Liver (tissue), 9 donors: ENCODE results near the gene NOS1. TPM values are rescaled to one million over a fixed set of nuclear protein-coding genes. Genes with fewer than 3 reads are reported as not detected.

ENCODE experiments used
- DNase-seq: peaks from one replicate; pipeline ENCODE4 v3.0.0-alpha.2; 2017; ENCODE audit warnings: low spot score
- H3K27ac ChIP-seq, 2 donors: one replicate each; pipeline ENCODE4 v1.7.0; 2013; ENCODE audit warnings: inconsistent platforms in 2 of 2, low read length in 2 of 2, control low read depth in 1 of 2, low read depth in 1 of 2, mild to moderate bottlenecking in 1 of 2
- H3K27me3 ChIP-seq, 4 donors: one replicate each; pipeline versions ENCODE4 v1.6.1 to v1.7.0; 2013; ENCODE audit warnings: low read length in 3 of 4, inconsistent platforms in 1 of 4, mild to moderate bottlenecking in 1 of 4, moderate library complexity in 1 of 4; ENCODE audit not compliant: control insufficient read depth in 4 of 4, insufficient read depth in 4 of 4
- H3K36me3 ChIP-seq, 4 donors: one replicate each; pipeline versions ENCODE4 v1.6.1 to v1.7.0; 2013; ENCODE audit warnings: low read length in 3 of 4, mild to moderate bottlenecking in 3 of 4, low read depth in 1 of 4, moderate library complexity in 1 of 4; ENCODE audit not compliant: control insufficient read depth in 4 of 4, insufficient read depth in 3 of 4
- H3K4me1 ChIP-seq, 4 donors: one replicate each; pipeline versions ENCODE4 v1.6.1 to v1.7.0; 2013; ENCODE audit warnings: low read length in 3 of 4, mild to moderate bottlenecking in 3 of 4, moderate library complexity in 1 of 4; ENCODE audit not compliant: control insufficient read depth in 4 of 4, insufficient read depth in 4 of 4
- H3K4me3 ChIP-seq, 3 donors: one replicate each; pipeline versions ENCODE4 v1.6.1 to v1.7.0; 2013; ENCODE audit warnings: low read length in 3 of 3, control low read depth in 1 of 3, low read depth in 1 of 3, mild to moderate bottlenecking in 1 of 3
- H3K9ac ChIP-seq, 2 donors: one replicate each; pipeline ENCODE4 v1.7.0; 2013; ENCODE audit warnings: low read length in 2 of 2, mild to moderate bottlenecking in 2 of 2, moderate library complexity in 2 of 2, control low read depth in 1 of 2, low read depth in 1 of 2
- H3K9me3 ChIP-seq, 4 donors: one replicate each; pipeline versions ENCODE4 v1.6.1 to v1.7.0; 2013; ENCODE audit warnings: low read length in 3 of 4; ENCODE audit not compliant: control insufficient read depth in 4 of 4
- ATF3 ChIP-seq: IDR thresholded peaks from 2 replicates; pipeline ENCODE4 v1.6.1; 2016; ENCODE audit warnings: antibody characterized with exemption
- CTCF ChIP-seq: fragments of 150-350 bp; IDR thresholded peaks from 2 replicates; pipeline ENCODE4 v1.5.1; 2017; ENCODE audit warnings: improper control_type of control experiment, low read depth, low read length; ENCODE audit not compliant: missing input control
- EGR1 ChIP-seq, 2 donors: IDR thresholded peaks; 2 replicates each; pipeline ENCODE4 v1.6.1; 2016 to 2018; ENCODE audit warnings: antibody characterized with exemption in 2 of 2, low read depth in 2 of 2
- FOXA2 ChIP-seq: IDR thresholded peaks from 2 replicates; pipeline ENCODE4 v1.6.1; 2016; ENCODE audit warnings: antibody characterized with exemption
- HNF4A ChIP-seq, 2 donors: conservative IDR thresholded peaks; 2 replicates each; pipeline ENCODE4 v1.6.1; 2016; ENCODE audit warnings: antibody characterized with exemption in 2 of 2, mild to moderate bottlenecking in 2 of 2
- HNF4G ChIP-seq: IDR thresholded peaks from 2 replicates; pipeline ENCODE4 v1.6.1; 2016; ENCODE audit warnings: antibody characterized with exemption
- JUND ChIP-seq, 2 donors: IDR thresholded peaks; 2 replicates each; pipeline ENCODE4 v1.6.1; 2016; ENCODE audit warnings: antibody characterized with exemption in 2 of 2
- NR2F2 ChIP-seq: IDR thresholded peaks from 2 replicates; pipeline ENCODE4 v1.6.1; 2016; ENCODE audit warnings: antibody characterized with exemption
- RAD21 ChIP-seq, 2 donors: IDR thresholded peaks; 2 replicates each; pipeline ENCODE4 v1.6.1; 2016; ENCODE audit warnings: antibody characterized with exemption in 2 of 2, mild to moderate bottlenecking in 2 of 2
- REST ChIP-seq: IDR thresholded peaks from 2 replicates; pipeline ENCODE4 v1.6.1; 2016; ENCODE audit warnings: antibody characterized with exemption, mild to moderate bottlenecking
- RXRA ChIP-seq, 2 donors: IDR thresholded peaks; 2 replicates each; pipeline ENCODE4 v1.6.1; 2017 to 2018; ENCODE audit warnings: antibody characterized with exemption in 2 of 2, mild to moderate bottlenecking in 1 of 2
- SP1 ChIP-seq: IDR thresholded peaks from 2 replicates; pipeline ENCODE4 v1.6.1; 2018; ENCODE audit warnings: antibody characterized with exemption, mild to moderate bottlenecking
- TAF1 ChIP-seq: conservative IDR thresholded peaks from 2 replicates; pipeline ENCODE4 v1.6.1; 2016; ENCODE audit warnings: antibody characterized with exemption, mild to moderate bottlenecking
- YY1 ChIP-seq: IDR thresholded peaks from 2 replicates; pipeline ENCODE4 v1.6.1; 2016; ENCODE audit warnings: antibody characterized with exemption, mild to moderate bottlenecking
- WGBS: extraction: QIAGEN DNeasy Blood & Tissue Kit; methylation state at CpG from one replicate; pipeline ENCODE4 v1.1.7; 2013; 5-methylcytosine and 5-hydroxymethylcytosine counted together
- polyA plus RNA-seq, 2 donors: library from polyadenylated mRNA; stranded (reverse) in 1 of 2; unstranded in 1 of 2; fragments of 200-250 nt in 1 of 2; fragments of >200 nt in 1 of 2; fragmentation: Nextera tagmentation in 1 of 2; extraction: Ambion mirVana in 1 of 2; gene quantifications; one replicate each; pipeline versions ENCODE4 v1.2.1 to v1.2.3, GENCODE V29; 2013 to 2015
- total RNA-seq, 2 donors: library from RNA; depleted of rRNA; stranded (reverse); fragments of >200 nt; gene quantifications; one replicate each; pipeline ENCODE4 v1.2.3, GENCODE V29; 2014
- TF ChIP-seq, protein P1 (sequence below): IDR thresholded peaks from 2 replicates; pipeline ENCODE4 v1.6.1; 2016; ENCODE audit warnings: antibody characterized with exemption
- donor health status: healthy.
- donor health status: healthy.
- donor health status: healthy.
- donor health status: healthy.
- donor health status: healthy.

The NOS1 gene
- total and polyA plus RNA-seq, 4 donors: under 0.01 to 0.08 (median 0.01) TPM; not detected in 1

GRCh38 chr12:117313926-117314325 is 47.5 kb downstream of the NOS1 start:
- TF ChIP-seq EGR1 (IDR thresholded peaks at IDR 0.05; ENCODE audit: low read depth in 2 of 2): no peak
- TF ChIP-seq YY1: no peak
- no peak for TF ChIP-seq NR2F2
- no peak for TF ChIP-seq RAD21 (IDR thresholded peaks at IDR 0.05)
- TF ChIP-seq JUND (IDR thresholded peaks at IDR 0.05): no peak
- TF ChIP-seq CTCF: no peak
- H3K36me3 ChIP-seq: no peaks in the 10 kb centered on the region
- no peaks in the 10 kb centered on the region for H3K27me3 ChIP-seq
- no peak for DNase-seq
- no peak overlapping the region for H3K4me3 ChIP-seq
- H3K27ac ChIP-seq: no peak overlapping the region
- no peaks in the 10 kb centered on the region for H3K4me1 ChIP-seq
- no peaks in the 10 kb centered on the region for H3K9me3 ChIP-seq
- H3K9ac ChIP-seq: no peak overlapping the region
- WGBS: 49% methylated on average over 4 of the region's 4 CpGs

DNA sequence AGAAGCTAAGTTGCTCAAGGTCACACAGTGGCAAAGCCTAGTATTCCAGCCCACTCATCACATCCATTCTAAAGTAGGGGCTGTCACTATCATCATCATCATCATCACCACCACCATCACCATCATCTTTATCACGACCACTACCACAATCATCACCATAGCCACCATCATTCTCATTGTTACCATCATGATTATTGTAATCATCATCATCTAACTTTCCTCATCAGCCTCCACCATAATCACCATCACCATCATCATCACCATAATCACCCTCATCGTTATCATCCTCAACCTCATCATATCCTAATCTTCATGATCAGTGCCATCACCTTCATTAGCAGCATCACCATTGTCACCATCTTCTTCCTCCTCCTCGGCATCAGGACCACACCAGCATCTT is 48.7 kb downstream of the NOS1 start:
- no peaks in the 10 kb centered on the region for H3K36me3 ChIP-seq
- H3K9me3 ChIP-seq: no peaks in the 10 kb centered on the region
- WGBS: 69% methylated on average over 3 of the region's 3 CpGs
- DNase-seq: no peak
- no peak for TF ChIP-seq JUND (IDR thresholded peaks at IDR 0.05)
- no peak for TF ChIP-seq NR2F2
- TF ChIP-seq RAD21 (IDR thresholded peaks at IDR 0.05): no peak
- TF ChIP-seq, protein P1, sequence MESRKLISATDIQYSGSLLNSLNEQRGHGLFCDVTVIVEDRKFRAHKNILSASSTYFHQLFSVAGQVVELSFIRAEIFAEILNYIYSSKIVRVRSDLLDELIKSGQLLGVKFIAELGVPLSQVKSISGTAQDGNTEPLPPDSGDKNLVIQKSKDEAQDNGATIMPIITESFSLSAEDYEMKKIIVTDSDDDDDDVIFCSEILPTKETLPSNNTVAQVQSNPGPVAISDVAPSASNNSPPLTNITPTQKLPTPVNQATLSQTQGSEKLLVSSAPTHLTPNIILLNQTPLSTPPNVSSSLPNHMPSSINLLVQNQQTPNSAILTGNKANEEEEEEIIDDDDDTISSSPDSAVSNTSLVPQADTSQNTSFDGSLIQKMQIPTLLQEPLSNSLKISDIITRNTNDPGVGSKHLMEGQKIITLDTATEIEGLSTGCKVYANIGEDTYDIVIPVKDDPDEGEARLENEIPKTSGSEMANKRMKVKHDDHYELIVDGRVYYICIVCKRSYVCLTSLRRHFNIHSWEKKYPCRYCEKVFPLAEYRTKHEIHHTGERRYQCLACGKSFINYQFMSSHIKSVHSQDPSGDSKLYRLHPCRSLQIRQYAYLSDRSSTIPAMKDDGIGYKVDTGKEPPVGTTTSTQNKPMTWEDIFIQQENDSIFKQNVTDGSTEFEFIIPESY: no peak
- no peak for TF ChIP-seq RXRA (IDR thresholded peaks at IDR 0.05)
- TF ChIP-seq HNF4G: no peak
- TF ChIP-seq HNF4A (conservative IDR thresholded peaks at IDR 0.05): no peak
- TF ChIP-seq TAF1: no peak
- TF ChIP-seq ATF3: no peak
- no peak for TF ChIP-seq FOXA2
- TF ChIP-seq YY1: no peak
- no peak for TF ChIP-seq SP1
- no peak for TF ChIP-seq REST
- no peak overlapping the region for H3K9ac ChIP-seq
- H3K27me3 ChIP-seq: no peaks in the 10 kb centered on the region
- no peak overlapping the region for H3K27ac ChIP-seq
- H3K4me3 ChIP-seq: no peak overlapping the region
- no peaks in the 10 kb centered on the region for H3K4me1 ChIP-seq
